ENCODE measurements around the gene SLC26A9. TPM values are rescaled to one million over a fixed set of nuclear protein-coding genes. Genes with fewer than 3 reads are reported as not detected.

SLC26A9 gene
- total RNA-seq, 1 experiment from 2014 or later, result not detected

GRCh38 chr1:205918955-205919746 is 24.1 kb downstream of the SLC26A9 start:
- no peak for TF ChIP-seq EZH2phosphoT487 (IDR thresholded peaks at IDR 0.05; ENCODE audit: borderline replicate concordance, low read length)
- peak; percentile 97 for TF ChIP-seq CTCF (conservative IDR thresholded peaks at IDR 0.05; ENCODE audit: low read depth, low read length)
- ATAC-seq (peak; percentile 97), DNase-seq (peak; percentile 94)
- H3K79me2 ChIP-seq (ENCODE audit: low read length), result no peaks in the 10 kb centered on the region
- H3K9ac ChIP-seq (ENCODE audit: low read length), result no peak overlapping the region
- H3K36me3 ChIP-seq (ENCODE audit: low read depth, low read length), result no peaks in the 10 kb centered on the region
- H3K4me2 ChIP-seq (ENCODE audit: low read length), result no peak overlapping the region
- CTCF ChIA-PET, result interaction anchor here (0.6 to 5.2 kb wide), 6 partner anchors 58 to 260 kb away, joined by 3 to 157 read pairs (median 4); no protein-coding TSS in a partner anchor
- H3K4me1 ChIP-seq (ENCODE audit: insufficient read depth, low read length), result no peaks in the 10 kb centered on the region
- H3K27ac ChIP-seq (ENCODE audit: low read length), result no peak overlapping the region
- no peaks in the 10 kb centered on the region for H3K9me2 ChIP-seq (replicated peaks; ENCODE audit: low read length)
- intact Hi-C loops (cut with micrococcal nuclease), result loop anchor here (1.0 kb wide), 2 partner anchors 58 to 187 kb away; no protein-coding TSS in a partner anchor
- no TSS peak for BruUV-seq (replicated peaks)
- H4K20me1 ChIP-seq (ENCODE audit: low read length), result no peaks in the 10 kb centered on the region
- no peak overlapping the region for H2AFZ ChIP-seq (ENCODE audit: low read length)
- H3K9me3 ChIP-seq (ENCODE audit: low read length), result no peaks in the 10 kb centered on the region
- POLR2A ChIA-PET (ENCODE audit: unreplicated experiment), result no interaction called here
- no peaks in the 10 kb centered on the region for H3K27me3 ChIP-seq (ENCODE audit: low read length)
- H3F3A ChIP-seq (ENCODE audit: low read length, unreplicated experiment), result no peaks in the 10 kb centered on the region
- H3K4me3 ChIP-seq (ENCODE audit: low read length), result no peak overlapping the region

DNA sequence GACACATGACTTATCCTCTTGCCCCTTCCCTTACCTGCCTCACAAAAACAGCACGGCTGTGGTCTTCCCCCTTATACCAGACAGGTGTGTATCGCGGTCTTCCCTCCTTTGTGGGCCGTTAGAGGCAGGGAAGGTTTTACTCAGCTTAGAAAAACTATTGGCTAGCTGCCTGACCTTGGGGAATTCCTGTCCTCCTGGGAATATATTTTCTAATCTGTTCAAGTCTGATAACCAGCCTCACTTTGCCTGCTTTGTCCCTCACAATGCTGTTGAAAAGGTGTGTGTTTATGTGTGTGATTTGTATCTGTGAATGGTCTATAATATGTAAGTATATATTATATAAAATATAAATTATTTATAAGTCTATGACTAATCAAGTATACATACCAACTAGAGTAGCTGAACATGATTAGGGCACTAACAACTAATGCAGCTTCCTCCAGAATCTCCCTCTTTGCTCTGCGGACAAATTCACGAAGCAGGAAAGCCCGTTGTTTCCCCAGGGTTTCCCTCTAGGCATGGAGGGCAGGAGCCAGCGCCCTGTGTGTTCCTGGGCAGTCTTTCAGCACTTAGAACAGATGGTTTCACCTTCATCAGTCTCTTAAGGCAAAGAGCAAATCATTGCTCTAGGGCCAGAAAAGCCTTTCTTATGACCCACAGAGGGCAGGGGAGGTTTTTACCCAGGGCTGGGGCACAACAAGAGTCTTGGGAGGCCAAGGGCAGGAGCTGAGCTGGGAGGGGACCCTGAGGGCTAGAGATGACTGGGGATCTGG is 25.6 kb downstream of the SLC26A9 start:
- Histone ChIP-seq H3K4me3 (ENCODE audit: low read length) (no peak overlapping the region), H3K4me2 (ENCODE audit: low read length) (no peak overlapping the region), H3K27ac (ENCODE audit: low read length) (no peak overlapping the region), H3K9me2 (replicated peaks; ENCODE audit: low read length) (no peaks in the 10 kb centered on the region), H3K79me2 (ENCODE audit: low read length) (no peaks in the 10 kb centered on the region), H4K20me1 (ENCODE audit: low read length) (no peaks in the 10 kb centered on the region), H2AFZ (ENCODE audit: low read length) (no peak overlapping the region), H3K36me3 (ENCODE audit: low read depth, low read length) (no peaks in the 10 kb centered on the region), H3K27me3 (ENCODE audit: low read length) (peaks cover 3% of the 10 kb centered on the region; the same call in 1 of the 2 replicates), H3K9me3 (ENCODE audit: low read length) (no peaks in the 10 kb centered on the region), H3K4me1 (ENCODE audit: insufficient read depth, low read length) (no peaks in the 10 kb centered on the region), H3K9ac (ENCODE audit: low read length) (no peak overlapping the region), H3F3A (ENCODE audit: low read length, unreplicated experiment) (no peaks in the 10 kb centered on the region)
- BruUV-seq (replicated peaks), result no TSS peak
- TF ChIP-seq EZH2phosphoT487 (IDR thresholded peaks at IDR 0.05; ENCODE audit: borderline replicate concordance, low read length), result no peak
- TF ChIP-seq EZH2 (IDR thresholded peaks at IDR 0.05; ENCODE audit: low read length, unreplicated experiment), result no peak
- TF ChIP-seq CTCF (conservative IDR thresholded peaks at IDR 0.05; ENCODE audit: low read depth, low read length), result no peak
- ChIA-PET POLR2A (ENCODE audit: unreplicated experiment) (no interaction called here), CTCF (interaction anchor here (0.5 to 5.2 kb wide), 2 partner anchors 59 to 132 kb away, joined by 3 to 157 read pairs; no protein-coding TSS in a partner anchor)
- intact Hi-C loops (cut with micrococcal nuclease), result no loop called here
- ATAC-seq (no peak), DNase-seq (no peak)
